GM12878 (cell line): Measurements from ENCODE around the gene DBNDD2.

Experiments
- CEBPB ChIP-seq, 2 experiments: fragments of 150-350 bp in 1 of 2; IDR thresholded peaks; 2 replicates each; pipeline ENCODE4 v1.6.1; 2012 to 2014; ENCODE audit warnings: low read depth in 2 of 2, low read length in 2 of 2, borderline replicate concordance in 1 of 2, inconsistent platforms in 1 of 2
- RBBP5 ChIP-seq: fragments of 200-600 bp; sonication (generic); conservative IDR thresholded peaks from 2 replicates; pipeline ENCODE4 v1.6.1; 2016
- SP1 ChIP-seq: IDR thresholded peaks from one replicate; pipeline ENCODE4 v1.6.1; 2011; ENCODE audit warnings: low read depth, low read length

DNA sequence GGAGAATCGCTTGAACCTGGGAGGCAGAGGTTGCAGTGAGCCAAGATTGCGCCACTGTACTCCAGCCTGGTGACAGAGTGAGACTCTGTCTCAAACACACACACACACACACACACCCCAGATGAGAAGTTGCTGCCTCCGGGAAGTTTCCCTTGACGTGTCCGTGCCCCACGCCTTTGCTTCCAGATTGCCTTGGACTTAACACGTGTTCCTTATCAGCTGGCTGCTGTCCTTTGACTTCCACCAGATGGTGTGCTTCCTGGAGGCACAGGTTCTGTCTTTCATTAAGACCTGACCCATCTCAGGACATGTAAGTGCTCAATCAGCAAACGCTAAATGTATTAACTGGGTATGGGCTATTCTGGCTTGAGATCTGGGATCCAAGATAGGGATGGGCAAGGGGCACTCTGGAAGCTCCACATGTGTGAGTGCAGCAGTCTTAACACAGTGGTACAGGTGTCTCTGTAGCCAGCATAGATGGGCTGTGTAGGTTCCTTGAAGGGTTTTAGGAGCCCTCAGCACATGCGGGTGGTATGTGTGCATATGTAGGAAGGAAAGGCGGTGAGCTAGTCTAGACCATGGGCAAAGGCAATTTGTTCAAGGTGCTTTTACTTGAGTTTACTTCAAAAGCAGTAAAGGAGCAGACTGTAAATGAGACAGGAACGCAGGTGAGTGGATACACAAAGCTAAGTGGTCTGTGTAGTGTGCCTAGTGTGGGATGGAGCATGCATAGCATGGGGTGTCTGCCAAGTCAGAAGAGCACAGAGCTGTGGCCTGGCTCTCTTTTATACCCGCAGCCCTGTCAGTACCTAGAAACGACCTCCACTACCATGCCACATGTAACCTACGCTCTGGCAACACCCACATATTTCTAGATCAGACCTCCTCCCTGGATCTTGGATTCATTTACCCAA lies 19.4 kb downstream of the DBNDD2 start:
- TF ChIP-seq SP1 (no peak), RBBP5 (no peak), CEBPB (IDR thresholded peaks at IDR 0.05; ENCODE audit: borderline replicate concordance in 1 of 2, low read depth in 2 of 2, low read length in 2 of 2) (no peak)
